BLaER1 treated with 17β-estradiol and CSF1 and Interleukin-3, amounts not matched to agents 10 nM and 100 nM (cell line): ENCODE measurements around the gene AGPAT1.
A peak's percentile ranks its signal among the peaks of the same experiment; 100 is the strongest.

Source experiments
- H3K27ac ChIP-seq, 11 experiments: shearing (Covaris generic); formaldehyde crosslinking; 2 replicates each; pipeline ENCODE4 v1.8.1; 2022
- H3K27me3 ChIP-seq, 11 experiments: shearing (Covaris generic); formaldehyde crosslinking; 2 replicates each; pipeline ENCODE4 v1.8.1; 2022
- H3K36me3 ChIP-seq, 11 experiments: shearing (Covaris generic); formaldehyde crosslinking; 2 replicates each; pipeline ENCODE4 v1.8.1; 2022
- H3K4me1 ChIP-seq, 10 experiments: shearing (Covaris generic); formaldehyde crosslinking; 2 replicates each; pipeline ENCODE4 v1.8.1; 2022
- H3K4me2 ChIP-seq, 11 experiments: shearing (Covaris generic); formaldehyde crosslinking; 2 replicates each; pipeline ENCODE4 v1.8.1; 2022
- H3K4me3 ChIP-seq, 10 experiments: shearing (Covaris generic); formaldehyde crosslinking; 2 replicates each; pipeline ENCODE4 v1.8.1; 2022
- H3K9ac ChIP-seq, 11 experiments: shearing (Covaris generic); formaldehyde crosslinking; 2 replicates each; pipeline ENCODE4 v1.8.1; 2022
- H3K9me3 ChIP-seq, 11 experiments: shearing (Covaris generic); formaldehyde crosslinking; replicated peaks in 1 of 11; 2 replicates each; pipeline ENCODE4 v1.8.1; 2022
- H4K20me1 ChIP-seq, 11 experiments: shearing (Covaris generic); formaldehyde crosslinking; 2 replicates each; pipeline ENCODE4 v1.8.1; 2022
- Cebpa-rat ChIP-seq, 11 experiments: shearing (Covaris generic); IDR thresholded peaks; 2 replicates each; pipeline ENCODE4 v1.8.1; 2022

Gene AGPAT1

DNA sequence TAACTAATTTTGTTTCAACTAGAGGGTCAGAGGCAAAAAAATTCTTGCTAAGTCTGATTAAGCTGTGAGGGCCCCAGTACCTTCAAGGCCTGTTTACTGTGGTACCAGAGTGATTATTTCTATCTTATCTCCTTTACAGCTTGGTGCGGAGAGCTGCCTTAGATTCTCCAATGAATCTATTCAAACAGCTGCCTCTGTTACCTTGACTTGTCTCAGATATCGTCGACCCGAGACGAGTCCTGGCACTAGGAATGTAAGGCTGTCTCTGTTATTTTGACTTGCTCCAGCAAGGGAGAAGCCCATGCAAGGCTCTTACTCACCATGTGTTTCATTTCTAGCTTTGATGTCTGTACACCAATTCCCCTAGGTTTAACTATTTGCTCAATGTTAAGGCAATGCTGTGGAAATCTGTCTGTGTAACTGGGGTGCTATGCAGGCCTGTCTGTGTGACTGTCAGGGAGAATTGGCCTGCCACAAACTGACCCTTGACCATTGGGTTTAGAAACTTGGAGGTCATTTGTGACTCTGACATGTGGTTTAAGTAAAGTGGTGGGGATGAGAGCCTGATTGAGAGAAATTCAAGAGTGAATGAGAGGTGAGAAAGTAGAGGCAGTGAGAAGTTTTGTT lies 35.4 kb downstream of the AGPAT1 start:
- Histone ChIP-seq H4K20me1 (no peaks in the 10 kb centered on the region), H3K4me2 (no peak overlapping the region), H3K36me3 (no peaks in the 10 kb centered on the region), H3K4me1 (peaks cover 0 to 7% (median 0%) of the 10 kb centered on the region in 10 experiments; a peak in 4 of 20 replicates), H3K9ac (no peak overlapping the region), H3K9me3 (no peaks in the 10 kb centered on the region), H3K27ac (no peak overlapping the region), H3K4me3 (no peak overlapping the region), H3K27me3 (no peaks in the 10 kb centered on the region)
- no peak for TF ChIP-seq Cebpa-rat (IDR thresholded peaks at IDR 0.05)

GRCh38 chr6:32139590-32139989 lies 36.3 kb downstream of the AGPAT1 start:
- H3K9me3 ChIP-seq, result no peaks in the 10 kb centered on the region
- no peak overlapping the region for H3K4me3 ChIP-seq
- no peak overlapping the region for H3K9ac ChIP-seq
- peaks cover 0 to 7% (median 0%) of the 10 kb centered on the region in 10 experiments; a peak in 4 of 20 replicates for H3K4me1 ChIP-seq
- no peak overlapping the region for H3K27ac ChIP-seq
- no peak overlapping the region for H3K4me2 ChIP-seq
- H3K27me3 ChIP-seq, result no peaks in the 10 kb centered on the region
- no peaks in the 10 kb centered on the region for H4K20me1 ChIP-seq
- H3K36me3 ChIP-seq, result no peaks in the 10 kb centered on the region
- TF ChIP-seq Cebpa-rat (IDR thresholded peaks at IDR 0.05), result no peak

- H3K9me3 ChIP-seq, result no peaks in the 10 kb centered on the region
- no peak for TF ChIP-seq Cebpa-rat (IDR thresholded peaks at IDR 0.05)
- H3K27me3 ChIP-seq, result no peaks in the 10 kb centered on the region
- H3K4me1 ChIP-seq, result peaks cover 0 to 7% (median 0%) of the 10 kb centered on the region in 10 experiments; a peak in 4 of 20 replicates
- H3K27ac ChIP-seq, result no peak overlapping the region
- no peak overlapping the region for H3K4me2 ChIP-seq
- H3K9ac ChIP-seq, result no peak overlapping the region
- H4K20me1 ChIP-seq, result no peaks in the 10 kb centered on the region
- no peaks in the 10 kb centered on the region for H3K36me3 ChIP-seq
- H3K4me3 ChIP-seq, result no peak overlapping the region
These were observed 38.4 kb downstream of the AGPAT1 start for GRCh38 chr6:32137454-32137853.

GRCh38 chr6:32133786-32134185 lies 42.1 kb downstream of the AGPAT1 start:
- no peak overlapping the region for H3K9ac ChIP-seq
- H3K9me3 ChIP-seq, result no peaks in the 10 kb centered on the region
- peaks cover 9 to 17% (median 11%) of the 10 kb centered on the region in 10 experiments for H3K4me1 ChIP-seq
- H3K27me3 ChIP-seq, result no peaks in the 10 kb centered on the region
- H3K36me3 ChIP-seq, result no peaks in the 10 kb centered on the region
- no peak for TF ChIP-seq Cebpa-rat (IDR thresholded peaks at IDR 0.05)
- H3K4me3 ChIP-seq, result no peak overlapping the region
- no peak overlapping the region for H3K4me2 ChIP-seq
- H4K20me1 ChIP-seq, result no peaks in the 10 kb centered on the region
- no peak overlapping the region for H3K27ac ChIP-seq

GRCh38 chr6:32132110-32132509 lies 43.8 kb downstream of the AGPAT1 start:
- H3K4me2 ChIP-seq, result no peak overlapping the region
- H4K20me1 ChIP-seq, result no peaks in the 10 kb centered on the region
- peaks cover 16 to 26% (median 20%) of the 10 kb centered on the region in 10 experiments for H3K4me1 ChIP-seq
- no peaks in the 10 kb centered on the region; a peak in 1 of 22 replicates for H3K36me3 ChIP-seq
- no peaks in the 10 kb centered on the region for H3K27me3 ChIP-seq
- H3K27ac ChIP-seq, result no peak overlapping the region
- no peak overlapping the region for H3K4me3 ChIP-seq
- H3K9me3 ChIP-seq, result no peaks in the 10 kb centered on the region
- TF ChIP-seq Cebpa-rat (IDR thresholded peaks at IDR 0.05), result no peak
- H3K9ac ChIP-seq, result no peak overlapping the region

DNA sequence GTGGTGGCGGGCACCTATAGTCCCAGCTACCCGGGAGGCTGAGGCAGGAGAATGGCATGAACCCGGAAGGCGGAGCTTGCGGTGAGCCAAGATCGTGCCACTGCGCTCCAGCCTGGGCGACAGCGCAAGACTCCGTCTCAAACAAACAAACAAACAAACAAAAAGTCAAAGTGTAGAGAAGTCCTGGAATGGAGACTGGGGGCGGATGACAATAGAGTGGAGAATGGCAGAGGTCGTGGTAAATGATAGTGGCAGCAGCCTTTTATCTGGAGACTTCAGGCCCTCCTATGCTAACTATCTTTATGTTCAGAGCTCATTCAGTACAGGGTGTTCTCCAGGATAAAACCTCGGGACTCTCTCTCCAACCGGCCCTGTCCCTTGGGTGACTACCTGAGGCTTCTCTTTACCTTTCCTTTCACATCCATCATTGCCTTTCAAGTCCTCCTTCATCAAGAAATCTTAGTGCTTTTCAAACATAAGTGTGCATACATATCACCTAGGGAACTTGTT lies 44.4 kb downstream of the AGPAT1 start:
- H3K36me3 ChIP-seq, result peaks cover 0 to 6% (median 3%) of the 10 kb centered on the region in 11 experiments; a peak in 19 of 22 replicates
- no peak overlapping the region for H3K4me3 ChIP-seq
- H3K9me3 ChIP-seq, result no peaks in the 10 kb centered on the region
- H3K27me3 ChIP-seq, result no peaks in the 10 kb centered on the region
- no peak overlapping the region for H3K9ac ChIP-seq
- peaks cover 22 to 32% (median 26%) of the 10 kb centered on the region in 10 experiments for H3K4me1 ChIP-seq
- H4K20me1 ChIP-seq, result no peaks in the 10 kb centered on the region
- H3K27ac ChIP-seq, result no peak overlapping the region
- no peak overlapping the region for H3K4me2 ChIP-seq
- TF ChIP-seq Cebpa-rat (IDR thresholded peaks at IDR 0.05), result no peak

DNA sequence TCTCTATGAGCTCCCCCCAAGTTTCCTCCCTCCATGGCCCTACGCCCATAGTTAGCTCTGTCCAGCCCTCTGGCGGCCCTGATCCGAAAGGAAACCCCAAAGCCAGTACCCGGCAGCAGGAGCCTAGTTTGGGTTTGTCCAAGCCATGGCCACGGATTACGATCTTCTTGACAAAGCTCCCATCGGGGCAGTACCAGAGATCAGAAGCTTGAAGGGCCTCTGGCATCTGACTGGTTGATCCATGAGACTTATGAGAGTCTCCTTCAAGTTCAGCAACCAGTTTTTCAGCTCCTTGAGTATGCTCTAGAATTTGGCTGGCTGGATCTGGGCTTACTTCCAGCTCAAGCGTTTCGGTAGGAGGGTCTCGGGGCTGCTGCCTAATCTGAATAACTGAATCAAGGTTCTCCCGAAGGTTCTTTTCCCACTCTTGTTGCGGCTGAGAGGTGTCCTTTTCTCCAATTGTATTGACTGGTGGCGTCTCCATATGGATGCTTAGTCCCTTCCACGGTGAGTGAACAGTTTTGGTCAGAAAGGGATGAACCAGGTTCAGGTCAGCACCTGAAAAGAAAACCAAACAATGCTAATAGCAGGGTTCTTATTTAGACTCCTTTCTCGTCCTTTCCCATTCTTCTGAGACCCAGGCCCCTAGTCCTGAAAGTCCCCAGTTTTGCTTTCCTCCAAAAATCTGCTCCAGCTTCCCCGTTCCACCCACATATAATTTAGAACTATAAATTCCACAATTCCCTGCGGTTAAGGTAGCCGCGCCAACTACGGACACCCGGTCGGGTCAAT lies 46.4 kb downstream of the AGPAT1 start:
- peak overlapping the region; percentile 42 to 93 (median 67); a peak in 21 of 22 replicates for H3K27ac ChIP-seq

GRCh38 chr6:32128751-32129296 lies 47.1 kb downstream of the AGPAT1 start:
- peak overlapping the region; percentile 7 to 82 (median 78); a peak in 19 of 22 replicates for H3K9ac ChIP-seq
- H3K4me1 ChIP-seq, result peaks cover 34 to 44% (median 38%) of the 10 kb centered on the region in 10 experiments
- no peak for TF ChIP-seq Cebpa-rat (IDR thresholded peaks at IDR 0.05)
- peaks cover 26 to 32% (median 30%) of the 10 kb centered on the region in 11 experiments for H3K36me3 ChIP-seq
- peak overlapping the region in 10 of 11 experiments; percentile 33 to 93 (median 69); a peak in 18 of 22 replicates for H3K27ac ChIP-seq
- H3K4me3 ChIP-seq, result peak overlapping the region; percentile 66 to 99 (median 95); a peak in 19 of 20 replicates
- H3K27me3 ChIP-seq, result no peaks in the 10 kb centered on the region
- H4K20me1 ChIP-seq, result peaks cover 0 to 8% (median under 1%) of the 10 kb centered on the region in 11 experiments; a peak in 7 of 22 replicates
- peak overlapping the region; percentile 84 to 96 (median 90) for H3K4me2 ChIP-seq
- no peaks in the 10 kb centered on the region for H3K9me3 ChIP-seq

More for the DNA sequence above, 46.4 kb downstream of the AGPAT1 start:
- H3K4me2 ChIP-seq, result peak overlapping the region; percentile 84 to 96 (median 90)
- peak overlapping the region; percentile 66 to 99 (median 78) for H3K4me3 ChIP-seq
- H4K20me1 ChIP-seq, result peaks cover 0 to 2% (median 0%) of the 10 kb centered on the region in 11 experiments; a peak in 3 of 22 replicates
- H3K27me3 ChIP-seq, result no peaks in the 10 kb centered on the region
- H3K9ac ChIP-seq, result peak overlapping the region; percentile 68 to 82 (median 78)
- TF ChIP-seq Cebpa-rat (IDR thresholded peaks at IDR 0.05), result no peak
- peaks cover 19 to 26% (median 23%) of the 10 kb centered on the region in 11 experiments for H3K36me3 ChIP-seq
- H3K9me3 ChIP-seq, result no peaks in the 10 kb centered on the region
- peaks cover 34 to 44% (median 38%) of the 10 kb centered on the region in 10 experiments for H3K4me1 ChIP-seq
